ENCODE measurements around the gene RAI2.

DNA sequence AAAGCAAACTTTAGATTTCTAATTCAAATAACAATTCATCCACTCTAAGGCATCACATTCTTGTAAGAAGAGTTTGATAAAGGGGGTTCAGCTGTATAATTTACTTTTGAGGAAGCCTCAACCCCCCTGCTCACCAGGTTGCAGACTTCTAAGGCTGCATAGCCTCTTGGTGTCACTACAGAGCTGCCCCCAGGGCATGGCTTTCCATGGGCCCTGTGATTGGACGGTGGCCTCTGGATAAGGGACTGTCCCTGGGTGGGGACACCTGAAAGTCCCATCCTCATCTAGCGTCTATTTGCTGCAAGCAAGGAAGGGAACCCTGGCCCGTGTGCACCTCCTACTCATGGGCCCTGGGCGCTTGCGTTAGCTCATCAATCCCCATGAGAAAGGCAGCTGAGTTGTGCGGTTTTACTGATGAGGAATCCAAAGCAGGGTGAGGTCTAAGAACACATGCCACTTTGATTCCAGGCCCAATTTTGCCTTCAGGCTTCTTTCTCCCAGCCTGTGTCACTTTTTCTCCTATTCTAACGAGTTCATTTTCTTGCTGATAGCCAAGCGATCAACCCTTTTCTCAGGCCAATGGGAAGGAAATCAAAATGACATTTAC lies 72.0 kb downstream of the RAI2 start:
- TF ChIP-seq, protein P1, sequence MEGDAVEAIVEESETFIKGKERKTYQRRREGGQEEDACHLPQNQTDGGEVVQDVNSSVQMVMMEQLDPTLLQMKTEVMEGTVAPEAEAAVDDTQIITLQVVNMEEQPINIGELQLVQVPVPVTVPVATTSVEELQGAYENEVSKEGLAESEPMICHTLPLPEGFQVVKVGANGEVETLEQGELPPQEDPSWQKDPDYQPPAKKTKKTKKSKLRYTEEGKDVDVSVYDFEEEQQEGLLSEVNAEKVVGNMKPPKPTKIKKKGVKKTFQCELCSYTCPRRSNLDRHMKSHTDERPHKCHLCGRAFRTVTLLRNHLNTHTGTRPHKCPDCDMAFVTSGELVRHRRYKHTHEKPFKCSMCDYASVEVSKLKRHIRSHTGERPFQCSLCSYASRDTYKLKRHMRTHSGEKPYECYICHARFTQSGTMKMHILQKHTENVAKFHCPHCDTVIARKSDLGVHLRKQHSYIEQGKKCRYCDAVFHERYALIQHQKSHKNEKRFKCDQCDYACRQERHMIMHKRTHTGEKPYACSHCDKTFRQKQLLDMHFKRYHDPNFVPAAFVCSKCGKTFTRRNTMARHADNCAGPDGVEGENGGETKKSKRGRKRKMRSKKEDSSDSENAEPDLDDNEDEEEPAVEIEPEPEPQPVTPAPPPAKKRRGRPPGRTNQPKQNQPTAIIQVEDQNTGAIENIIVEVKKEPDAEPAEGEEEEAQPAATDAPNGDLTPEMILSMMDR (conservative IDR thresholded peaks at IDR 0.05; ENCODE audit: low read length), result no peak
- no peak for TF ChIP-seq EZH2phosphoT487 (IDR thresholded peaks at IDR 0.05; ENCODE audit: borderline replicate concordance)

Measured in Loucy (cell line).